Natural killer cell treated with Interleukin-12 subunit alpha and Interleukin-12 subunit beta and Interleukin-15 and Interleukin-18, amount 100 ng/mL, for 72 hours (primary cell): ENCODE results near the gene ANK3. TPM values are rescaled to one million over a fixed set of nuclear protein-coding genes. Genes with fewer than 3 reads are reported as not detected.

Source experiments
- ATAC-seq, 2 donors: fragments of 150-1000 bp; cut with Tn5 transposase in 1 of 2; sonication (Bioruptor Pico), chemical (Tn5 transposase) in 1 of 2; 2 replicates each; pipeline ENCODE4 v1.10.0; 2021
- DNase-seq: peaks from one replicate; pipeline ENCODE4 v3.0.0; 2022; ENCODE audit warnings: low spot score
- H3K27ac Mint-ChIP-seq, 2 donors: 1 replicate in 1 of 2; 2 replicates in 1 of 2; pipeline ENCODE4 v1.8.0; 2022; ENCODE audit warnings: mixed read lengths in 2 of 2, mild to moderate bottlenecking in 1 of 2, moderate library complexity in 1 of 2
- H3K27me3 Mint-ChIP-seq, 2 donors: 1 replicate in 1 of 2; 2 replicates in 1 of 2; pipeline ENCODE4 v1.8.0; 2022; ENCODE audit warnings: mixed read lengths in 2 of 2
- H3K36me3 Mint-ChIP-seq: one replicate; pipeline ENCODE4 v1.8.0; 2022; ENCODE audit warnings: mixed read lengths
- H3K4me1 Mint-ChIP-seq, 2 donors: 1 replicate in 1 of 2; 2 replicates in 1 of 2; pipeline ENCODE4 v1.8.0; 2022; ENCODE audit warnings: low read depth in 2 of 2, mixed read lengths in 2 of 2, mild to moderate bottlenecking in 1 of 2
- H3K4me3 Mint-ChIP-seq: one replicate; pipeline ENCODE4 v1.8.0; 2022; ENCODE audit warnings: mixed read lengths
- H3K9me3 Mint-ChIP-seq: 2 replicates; pipeline ENCODE4 v1.8.0; 2022; ENCODE audit warnings: mixed read lengths
- total RNA-seq, 2 donors: library from RNA; stranded (reverse); gene quantifications; one replicate each; pipeline ENCODE4 v1.2.3, GENCODE V29; 2022

ANK3 gene
- total RNA-seq, 2 donors from 2014 or later: 22.0 to 92.7 TPM

DNA sequence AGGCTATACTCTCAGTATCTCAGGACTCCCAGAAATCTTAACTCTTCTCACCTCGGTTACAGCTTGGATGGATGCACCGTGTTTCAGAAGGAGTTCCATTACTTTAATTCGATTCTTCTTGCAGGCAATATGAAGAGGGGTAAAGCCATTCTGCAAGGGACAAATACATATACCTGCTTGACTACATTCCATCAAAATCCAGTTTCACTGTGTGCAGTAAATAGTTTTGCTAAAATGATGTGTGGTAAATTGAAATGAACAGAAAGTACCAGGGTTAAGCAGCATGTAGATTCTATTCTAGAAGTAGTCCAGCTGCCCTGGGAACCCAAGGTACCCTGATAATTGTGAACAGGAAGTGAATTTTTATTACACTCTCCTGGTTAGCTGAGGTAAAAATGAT is 183.9 kb downstream of the ANK3 start:
- Mint-ChIP-seq H3K4me3 (no peak overlapping the region), H3K27me3 (peaks cover 8 to 9% of the 10 kb centered on the region in 2 donors), H3K27ac (no peak overlapping the region), H3K4me1 (peaks cover 4 to 5% of the 10 kb centered on the region in 2 donors), H3K36me3 (peaks cover 4% of the 10 kb centered on the region), H3K9me3 (no peaks in the 10 kb centered on the region)
- ATAC-seq: no peak
- no peak for DNase-seq

GRCh38 chr10:60203993-60204618 is 185.6 kb downstream of the ANK3 start:
- no peaks in the 10 kb centered on the region for H3K36me3 Mint-ChIP-seq
- DNase-seq (no peak), ATAC-seq (no peak)
- peaks cover 0 to 5% of the 10 kb centered on the region in 2 donors for H3K27me3 Mint-ChIP-seq
- H3K27ac Mint-ChIP-seq: no peak overlapping the region
- no peaks in the 10 kb centered on the region for H3K9me3 Mint-ChIP-seq
- H3K4me3 Mint-ChIP-seq: no peak overlapping the region
- H3K4me1 Mint-ChIP-seq: no peaks in the 10 kb centered on the region

DNA sequence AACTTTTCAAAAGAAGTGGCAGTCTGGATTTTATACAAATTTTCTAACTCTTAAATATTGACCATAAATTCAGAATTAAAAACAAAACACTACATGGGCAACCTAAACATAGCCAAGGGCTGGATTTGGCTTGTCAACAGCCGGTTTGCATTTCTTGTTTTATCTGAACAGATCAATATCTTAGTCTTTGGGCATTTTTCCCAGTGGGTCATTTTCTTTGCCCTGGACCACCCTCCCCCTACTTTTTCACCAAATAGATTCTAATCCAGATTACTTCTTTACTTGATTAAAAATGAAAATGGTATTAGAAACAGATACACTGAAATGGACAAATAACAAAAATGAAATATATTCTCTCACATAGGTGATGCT is 189.0 kb downstream of the ANK3 start:
- no peak overlapping the region for H3K4me3 Mint-ChIP-seq
- no peaks in the 10 kb centered on the region for H3K4me1 Mint-ChIP-seq
- peaks cover 0 to 3% of the 10 kb centered on the region in 2 donors for H3K27me3 Mint-ChIP-seq
- no peak for DNase-seq
- no peaks in the 10 kb centered on the region for H3K9me3 Mint-ChIP-seq
- no peak for ATAC-seq
- H3K27ac Mint-ChIP-seq: no peak overlapping the region
- H3K36me3 Mint-ChIP-seq: no peaks in the 10 kb centered on the region

- H3K27me3 Mint-ChIP-seq: peaks cover 0 to 3% of the 10 kb centered on the region in 2 donors
- no peak for DNase-seq
- no peaks in the 10 kb centered on the region for H3K4me1 Mint-ChIP-seq
- ATAC-seq: no peak
- H3K27ac Mint-ChIP-seq: no peak overlapping the region
- H3K9me3 Mint-ChIP-seq: no peaks in the 10 kb centered on the region
- H3K4me3 Mint-ChIP-seq: no peak overlapping the region
- H3K36me3 Mint-ChIP-seq: no peaks in the 10 kb centered on the region
These were observed 189.5 kb downstream of the ANK3 start for GRCh38 chr10:60200012-60200681.

DNA sequence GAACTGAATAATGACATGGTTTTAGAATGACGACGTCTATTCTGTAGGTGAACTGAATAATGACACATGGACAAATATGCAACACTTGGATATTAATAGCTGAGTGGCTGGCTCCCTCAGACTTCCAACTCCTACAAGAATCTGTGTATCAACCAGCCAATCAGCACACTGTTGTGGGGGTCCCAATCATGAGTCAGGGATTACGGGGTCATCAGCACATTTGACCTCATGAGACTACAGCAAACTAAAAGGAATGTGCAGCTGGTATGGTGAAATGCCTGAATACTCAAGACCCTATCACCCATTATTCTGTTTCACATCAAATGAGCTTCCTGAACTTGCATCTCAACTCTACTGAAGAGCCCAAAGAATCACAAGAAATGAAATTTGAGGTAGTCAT is 192.5 kb downstream of the ANK3 start:
- Mint-ChIP-seq H3K27ac (no peak overlapping the region), H3K36me3 (peaks cover 4% of the 10 kb centered on the region), H3K9me3 (no peaks in the 10 kb centered on the region), H3K4me3 (no peak overlapping the region), H3K4me1 (no peaks in the 10 kb centered on the region), H3K27me3 (no peaks in the 10 kb centered on the region)
- no peak for ATAC-seq
- DNase-seq: no peak

DNA sequence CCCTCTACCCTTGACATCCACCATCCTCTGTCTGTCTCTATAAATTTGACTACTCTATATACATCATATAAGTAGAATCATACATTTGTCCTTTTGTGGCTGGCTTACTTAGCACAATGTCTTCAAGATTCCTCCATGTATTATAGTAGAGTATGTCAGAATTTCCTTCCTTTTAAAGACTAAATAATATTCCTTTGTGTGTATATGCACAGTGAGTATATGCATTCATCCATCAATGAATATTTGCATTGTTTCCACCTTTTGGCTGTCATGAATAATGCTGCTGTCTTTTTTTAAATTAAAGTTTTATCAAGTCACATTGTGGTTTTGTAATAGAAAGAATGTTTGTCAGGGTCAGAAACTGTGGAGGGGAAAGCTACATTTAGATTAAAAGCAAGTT is 195.3 kb downstream of the ANK3 start:
- ATAC-seq (no peak), DNase-seq (no peak)
- Mint-ChIP-seq H3K4me1 (no peaks in the 10 kb centered on the region), H3K27ac (no peak overlapping the region), H3K36me3 (peaks cover 11% of the 10 kb centered on the region), H3K4me3 (no peak overlapping the region), H3K27me3 (no peaks in the 10 kb centered on the region), H3K9me3 (no peaks in the 10 kb centered on the region)

- DNase-seq (no peak), ATAC-seq (no peak)
- Mint-ChIP-seq H3K4me1 (peaks cover 0 to 4% of the 10 kb centered on the region in 2 donors), H3K4me3 (no peak overlapping the region), H3K27ac (no peak overlapping the region), H3K27me3 (peaks cover 0 to 2% of the 10 kb centered on the region in 2 donors), H3K36me3 (peaks cover 11% of the 10 kb centered on the region), H3K9me3 (no peaks in the 10 kb centered on the region)
These were observed 196.7 kb downstream of the ANK3 start for GRCh38 chr10:60192946-60193345.

- DNase-seq (no peak), ATAC-seq (peak; percentile 43 to 66)
- Mint-ChIP-seq H3K9me3 (no peaks in the 10 kb centered on the region), H3K4me3 (peak overlapping the region; percentile 6), H3K4me1 (peaks cover 0 to 4% of the 10 kb centered on the region in 2 donors), H3K27ac (peak overlapping the region; percentile 37), H3K36me3 (peaks cover 11% of the 10 kb centered on the region), H3K27me3 (peaks cover 0 to 2% of the 10 kb centered on the region in 2 donors)
These were observed 199.7 kb downstream of the ANK3 start for GRCh38 chr10:60189861-60190475.

DNA sequence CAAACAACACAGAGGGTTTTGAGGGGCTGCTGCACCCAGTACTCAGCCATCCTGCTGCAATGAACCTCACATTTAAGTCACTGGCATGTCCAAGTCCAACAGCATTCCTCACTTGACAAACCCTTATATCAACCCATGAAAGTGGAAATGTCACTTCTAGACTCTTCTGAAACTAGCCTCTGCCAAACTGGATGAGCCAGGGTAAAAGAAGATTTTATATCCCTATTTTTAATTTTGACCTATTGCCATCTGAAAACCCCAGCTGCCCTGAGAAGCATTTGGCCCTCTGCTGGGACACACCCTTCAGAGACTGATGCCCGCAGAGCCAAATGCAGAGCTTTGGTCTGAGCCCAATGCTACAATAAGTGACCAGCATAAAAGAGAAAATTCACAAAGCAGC is 201.1 kb downstream of the ANK3 start:
- Mint-ChIP-seq H3K27ac (no peak overlapping the region), H3K4me1 (peaks cover 0 to 4% of the 10 kb centered on the region in 2 donors), H3K27me3 (peaks cover 0 to 2% of the 10 kb centered on the region in 2 donors), H3K9me3 (no peaks in the 10 kb centered on the region), H3K36me3 (peaks cover 7% of the 10 kb centered on the region), H3K4me3 (no peak overlapping the region)
- no peak for DNase-seq
- no peak for ATAC-seq

DNA sequence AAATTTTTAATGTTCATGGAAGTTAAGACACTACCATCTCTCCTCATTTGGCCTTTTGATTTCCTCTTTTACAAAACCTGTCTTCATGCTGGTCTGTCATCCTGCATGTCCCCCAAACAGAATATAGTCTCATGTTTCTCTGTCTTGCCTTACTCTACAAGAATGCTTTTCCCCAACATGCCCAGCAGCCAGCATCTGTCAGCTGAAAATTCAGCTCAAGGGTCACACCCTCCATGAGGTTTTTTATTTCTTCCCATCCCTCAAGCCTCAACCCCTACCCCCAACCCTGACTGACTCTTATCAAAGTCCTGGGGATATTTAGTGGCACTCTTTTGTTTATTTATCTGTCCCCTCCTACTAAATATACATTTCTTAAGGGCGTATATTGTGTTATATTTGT is 202.0 kb downstream of the ANK3 start:
- H3K9me3 Mint-ChIP-seq: no peaks in the 10 kb centered on the region

GRCh38 chr10:60186315-60187071 is 203.2 kb downstream of the ANK3 start:
- peaks cover 0 to 4% of the 10 kb centered on the region in 2 donors for H3K4me1 Mint-ChIP-seq
- no peaks in the 10 kb centered on the region for H3K9me3 Mint-ChIP-seq
- peaks cover 7% of the 10 kb centered on the region for H3K36me3 Mint-ChIP-seq
- H3K27me3 Mint-ChIP-seq: peaks cover 0 to 2% of the 10 kb centered on the region in 2 donors
- no peak overlapping the region for H3K27ac Mint-ChIP-seq
- DNase-seq: no peak
- no peak for ATAC-seq
- no peak overlapping the region for H3K4me3 Mint-ChIP-seq

More for the DNA sequence above, 202.0 kb downstream of the ANK3 start:
- peaks cover 7% of the 10 kb centered on the region for H3K36me3 Mint-ChIP-seq
- DNase-seq: no peak
- no peak overlapping the region for H3K4me3 Mint-ChIP-seq
- H3K27ac Mint-ChIP-seq: no peak overlapping the region
- peaks cover 0 to 4% of the 10 kb centered on the region in 2 donors for H3K4me1 Mint-ChIP-seq
- H3K27me3 Mint-ChIP-seq: peaks cover 0 to 2% of the 10 kb centered on the region in 2 donors
- no peak for ATAC-seq

- Mint-ChIP-seq H3K27ac (no peak overlapping the region), H3K36me3 (no peaks in the 10 kb centered on the region), H3K4me3 (no peak overlapping the region), H3K4me1 (peaks cover 0 to 4% of the 10 kb centered on the region in 2 donors), H3K9me3 (no peaks in the 10 kb centered on the region), H3K27me3 (peaks cover 0 to 2% of the 10 kb centered on the region in 2 donors)
- ATAC-seq (peak in 1 of 2 donors; percentile 40), DNase-seq (no peak)
These were observed 204.3 kb downstream of the ANK3 start for GRCh38 chr10:60185421-60185820.

- no peak for ATAC-seq
- Mint-ChIP-seq H3K4me3 (no peak overlapping the region), H3K27ac (no peak overlapping the region), H3K27me3 (no peaks in the 10 kb centered on the region), H3K9me3 (no peaks in the 10 kb centered on the region), H3K4me1 (no peaks in the 10 kb centered on the region), H3K36me3 (no peaks in the 10 kb centered on the region)
- no peak for DNase-seq
These were observed 207.0 kb downstream of the ANK3 start for GRCh38 chr10:60182691-60183090.

GRCh38 chr10:60176925-60177324 is 212.8 kb downstream of the ANK3 start:
- no peak overlapping the region for H3K27ac Mint-ChIP-seq
- no peaks in the 10 kb centered on the region for H3K36me3 Mint-ChIP-seq
- peaks cover 0 to 2% of the 10 kb centered on the region in 2 donors for H3K4me1 Mint-ChIP-seq
- peaks cover 0 to 3% of the 10 kb centered on the region in 2 donors for H3K27me3 Mint-ChIP-seq
- no peaks in the 10 kb centered on the region for H3K9me3 Mint-ChIP-seq
- ATAC-seq (no peak), DNase-seq (no peak)
- H3K4me3 Mint-ChIP-seq: no peak overlapping the region
